Mesodermal cell (in vitro differentiated cells): ENCODE data around the gene EHMT1.

Source experiments
- H3K27ac ChIP-seq: 2 replicates; pipeline ENCODE4 v1.7.0; 2013; ENCODE audit warnings: mild to moderate bottlenecking, low read depth, low read length, moderate library complexity; ENCODE audit not compliant: severe bottlenecking
- H3K36me3 ChIP-seq: 2 replicates; pipeline ENCODE4 v1.7.1; 2013; ENCODE audit warnings: mild to moderate bottlenecking, low read length, moderate library complexity; ENCODE audit not compliant: control insufficient read depth, insufficient read depth
- H3K4me1 ChIP-seq: one replicate; pipeline ENCODE4 v1.7.1; 2013; ENCODE audit warnings: mild to moderate bottlenecking, low read length; ENCODE audit not compliant: insufficient read depth, control insufficient read depth, poor library complexity, severe bottlenecking
- H3K4me3 ChIP-seq: 2 replicates; pipeline ENCODE4 v1.7.0; 2013; ENCODE audit warnings: low read length, control low read depth, mild to moderate bottlenecking; ENCODE audit not compliant: insufficient read depth, poor library complexity, severe bottlenecking; ENCODE audit errors: extremely low read depth
- H3K9me3 ChIP-seq: 2 replicates; pipeline ENCODE4 v1.7.1; 2013; ENCODE audit warnings: mild to moderate bottlenecking, low read length, moderate library complexity; ENCODE audit not compliant: control insufficient read depth
- WGBS, 2 experiments: methylation state at CpG; one replicate each; pipeline ENCODE4 v1.1.5; 2013; ENCODE audit warnings: missing lambda C conversion rate in 2 of 2; ENCODE audit not compliant: insufficient coverage in 2 of 2; 5-methylcytosine and 5-hydroxymethylcytosine counted together

EHMT1 gene

DNA sequence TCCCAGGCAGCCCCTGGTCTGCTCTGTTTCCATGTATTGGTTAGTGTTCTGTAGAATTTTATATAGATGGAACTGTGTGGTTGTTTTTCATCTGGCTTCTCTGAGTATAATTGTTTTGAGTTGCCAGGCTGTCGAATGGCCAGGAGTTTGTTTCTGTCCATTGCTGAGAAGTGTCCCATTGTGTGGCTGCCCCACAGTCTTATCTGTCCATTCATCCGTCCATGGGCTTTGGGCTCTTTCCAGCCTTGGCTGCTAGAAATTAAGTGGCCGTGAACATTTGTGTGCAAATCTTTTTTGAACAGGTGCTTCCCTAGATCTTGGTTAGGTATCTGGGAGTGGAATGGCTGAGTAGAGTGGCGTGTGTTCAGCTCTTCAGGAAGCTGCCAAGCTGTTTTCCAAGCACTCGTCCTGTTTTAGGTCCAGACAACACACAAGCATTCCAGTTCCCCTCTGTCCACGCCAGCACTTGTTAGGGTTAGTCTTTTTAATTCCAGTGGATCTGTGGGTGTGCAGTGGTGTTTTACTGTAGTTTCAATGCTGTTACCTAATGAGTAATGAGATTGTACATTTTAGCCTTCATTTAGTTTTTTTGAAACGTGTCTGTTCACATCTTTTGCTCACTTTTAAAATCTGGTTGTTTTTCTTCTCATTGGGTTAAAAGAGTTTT lies 136.6 kb downstream of the EHMT1 start:
- Histone ChIP-seq H3K36me3 (peaks cover 91% of the 10 kb centered on the region), H3K9me3 (peaks cover 7% of the 10 kb centered on the region), H3K4me3 (no peak overlapping the region), H3K27ac (no peak overlapping the region), H3K4me1 (peaks cover 23% of the 10 kb centered on the region)
- WGBS, 2 experiments, result 91 to 100% methylated on average over 4 to 5 of the region's 7 CpGs

DNA sequence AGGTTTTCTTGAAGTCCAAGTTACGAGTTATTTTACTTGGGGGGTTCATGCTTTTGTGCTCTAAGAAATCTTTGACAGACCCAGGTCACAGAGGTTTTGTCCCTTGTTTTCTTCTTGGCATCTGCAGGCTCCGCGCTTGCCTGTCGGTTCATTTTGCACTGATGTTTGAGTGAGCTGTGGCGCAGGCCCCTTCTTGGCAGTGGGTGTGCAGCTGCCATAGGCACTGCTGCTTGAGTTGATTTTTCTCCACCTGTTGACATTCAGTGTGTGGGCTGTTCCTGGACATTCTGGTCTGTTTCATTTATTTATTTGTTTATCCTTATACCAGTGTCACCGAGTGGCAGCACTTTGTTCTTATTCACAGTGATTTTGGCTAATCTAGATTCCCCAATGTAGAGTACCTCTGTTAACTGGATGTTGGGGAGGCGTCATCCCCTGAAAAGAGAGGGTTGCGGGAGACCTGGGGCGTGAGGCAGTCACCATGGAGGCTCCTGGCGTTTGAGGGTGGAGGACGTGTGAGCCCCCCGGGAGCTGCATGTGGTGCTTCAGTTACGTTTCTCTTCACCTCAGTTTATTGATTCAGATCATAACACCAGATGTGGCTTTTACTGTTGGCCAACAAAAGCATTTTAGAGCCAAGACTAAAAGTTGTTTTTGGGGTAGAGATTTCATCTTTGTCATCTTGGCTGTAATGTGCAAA lies 137.4 kb downstream of the EHMT1 start:
- WGBS, 2 experiments, result 99 to 100% methylated on average over 8 to 9 of the region's 13 CpGs
- H3K4me1 ChIP-seq, result peaks cover 23% of the 10 kb centered on the region
- H3K4me3 ChIP-seq, result no peak overlapping the region
- H3K9me3 ChIP-seq, result peaks cover 7% of the 10 kb centered on the region
- H3K36me3 ChIP-seq, result peaks cover 95% of the 10 kb centered on the region
- H3K27ac ChIP-seq, result no peak overlapping the region

DNA sequence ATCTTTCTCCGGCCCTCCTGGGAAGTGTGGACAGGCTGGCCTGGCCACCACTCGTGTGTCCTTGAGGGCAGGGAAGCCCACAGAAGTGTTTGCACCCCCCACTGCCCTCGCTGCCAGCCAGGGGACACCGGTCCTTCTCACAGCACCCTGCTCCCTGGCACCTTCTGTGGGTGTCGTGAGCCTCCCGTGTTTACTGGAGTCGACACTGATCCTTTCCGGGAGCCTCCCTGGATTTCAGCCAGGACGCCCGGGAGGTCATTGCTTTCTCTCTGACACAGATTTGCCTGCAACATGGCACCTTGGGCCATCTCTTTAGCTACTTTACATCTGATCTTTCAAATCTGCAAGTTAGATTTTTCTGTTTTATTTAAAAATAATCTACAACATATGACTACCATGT lies 138.3 kb downstream of the EHMT1 start:
- Histone ChIP-seq H3K9me3 (peaks cover 7% of the 10 kb centered on the region), H3K4me3 (no peak overlapping the region), H3K4me1 (peaks cover 23% of the 10 kb centered on the region), H3K27ac (no peak overlapping the region), H3K36me3 (peaks cover 91% of the 10 kb centered on the region)
- WGBS, 2 experiments, result 93% methylated on average over 10 of the region's 10 CpGs

DNA sequence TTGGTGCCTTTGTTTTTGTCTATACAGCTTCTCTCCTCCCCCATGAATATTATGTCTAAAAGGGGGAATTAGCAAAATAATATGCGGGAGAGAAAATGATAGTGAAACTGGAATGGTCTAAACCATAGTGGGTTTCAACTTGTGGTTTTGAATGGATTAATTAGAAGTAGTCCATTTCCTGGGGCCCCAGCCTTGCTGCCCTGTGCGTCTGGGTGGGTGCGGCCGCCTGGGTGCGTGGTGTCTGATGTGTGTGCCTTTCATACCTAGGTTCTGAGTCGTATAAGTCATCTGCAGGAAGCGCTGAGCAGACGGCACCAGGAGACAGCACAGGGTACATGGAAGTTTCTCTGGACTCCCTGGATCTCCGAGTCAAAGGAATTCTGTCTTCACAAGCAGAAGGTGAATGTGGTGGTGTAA lies 138.8 kb downstream of the EHMT1 start:
- Histone ChIP-seq H3K36me3 (peaks cover 91% of the 10 kb centered on the region), H3K27ac (peak overlapping the region; percentile 29), H3K4me3 (no peak overlapping the region), H3K9me3 (peaks cover 7% of the 10 kb centered on the region), H3K4me1 (peaks cover 23% of the 10 kb centered on the region)
- 90 to 93% methylated on average over 8 to 9 of the region's 9 CpGs for WGBS, 2 experiments

DNA sequence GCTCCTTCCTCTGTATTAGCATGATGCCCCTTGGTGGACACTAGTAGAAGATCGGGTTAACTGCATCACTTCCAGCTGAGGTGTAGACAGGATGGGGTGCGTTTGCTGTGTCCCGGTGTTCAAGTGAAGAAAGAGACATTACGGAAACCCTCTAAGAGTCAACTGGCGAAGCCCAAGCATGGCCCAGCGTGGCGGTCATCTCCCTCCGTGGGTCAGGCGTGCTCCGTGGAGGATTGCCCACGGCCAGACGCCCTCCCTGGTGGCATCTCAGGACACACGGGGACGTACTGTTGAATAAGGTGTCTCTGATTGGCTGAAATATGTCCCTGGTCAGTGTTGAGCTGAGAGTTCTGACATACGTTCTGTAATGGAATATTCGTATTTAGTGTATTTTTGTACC lies 139.3 kb downstream of the EHMT1 start:
- 96 to 99% methylated on average over 14 to 15 of the region's 16 CpGs for WGBS, 2 experiments
- Histone ChIP-seq H3K9me3 (peaks cover 7% of the 10 kb centered on the region), H3K4me1 (peaks cover 23% of the 10 kb centered on the region), H3K36me3 (peaks cover 91% of the 10 kb centered on the region), H3K4me3 (no peak overlapping the region), H3K27ac (peak overlapping the region; percentile 29)

DNA sequence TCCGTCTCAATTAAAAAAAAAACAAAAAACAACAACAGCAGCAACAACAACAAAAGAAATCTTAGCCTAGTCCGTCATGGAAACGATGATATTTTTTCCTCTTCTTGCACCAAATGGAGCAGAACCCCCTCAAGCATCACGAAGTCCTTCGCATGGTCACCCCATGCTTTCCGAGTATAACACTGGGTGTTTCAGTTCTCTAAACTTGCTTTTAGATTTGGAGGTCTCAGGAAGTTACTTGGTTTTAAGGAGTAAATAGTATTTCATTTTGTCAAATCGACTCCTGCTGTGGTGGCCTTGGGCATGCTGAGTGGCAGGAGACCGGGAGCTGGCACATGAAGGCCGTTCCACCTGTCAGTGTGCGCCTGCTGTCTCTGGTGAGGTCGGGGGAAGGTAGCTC lies 140.3 kb downstream of the EHMT1 start:
- Histone ChIP-seq H3K4me1 (peaks cover 23% of the 10 kb centered on the region), H3K4me3 (no peak overlapping the region), H3K36me3 (peaks cover 90% of the 10 kb centered on the region), H3K9me3 (peaks cover 7% of the 10 kb centered on the region), H3K27ac (no peak overlapping the region)
- WGBS, 2 experiments, result 95 to 97% methylated on average over 8 to 10 of the region's 11 CpGs

DNA sequence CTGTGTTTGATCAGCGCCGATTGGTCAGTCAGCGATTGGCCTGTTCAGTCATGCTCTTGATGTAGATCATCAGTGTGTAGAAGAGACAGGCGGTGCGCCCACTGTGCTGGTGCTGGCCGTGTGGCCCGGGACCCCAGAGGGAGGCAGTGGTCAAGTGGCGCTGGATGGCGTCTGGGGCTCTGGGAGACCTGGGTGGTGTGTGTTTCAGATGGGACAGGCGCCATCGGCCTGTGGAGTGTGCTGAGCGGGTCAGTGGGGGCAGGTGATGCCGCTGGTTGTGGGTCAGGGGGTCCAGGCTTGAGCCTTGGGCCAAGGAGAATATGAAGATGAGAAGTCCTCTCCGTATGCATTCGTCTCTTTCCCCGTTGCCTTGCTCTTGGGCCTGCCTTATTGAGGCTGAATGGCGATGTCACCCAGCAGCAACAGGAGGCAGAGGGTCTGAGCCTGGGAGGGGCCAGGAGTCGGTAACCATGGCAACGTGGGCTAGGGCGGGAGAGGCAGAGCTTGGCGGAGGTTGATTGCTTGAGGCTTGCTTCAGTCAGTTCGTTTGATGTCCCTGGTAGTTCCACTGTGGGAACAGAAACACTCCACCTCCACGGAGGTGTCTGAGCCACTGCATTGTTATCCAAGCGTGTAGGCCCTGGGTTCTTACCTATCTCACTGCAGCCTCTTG lies 141.0 kb downstream of the EHMT1 start:
- peaks cover 23% of the 10 kb centered on the region for H3K4me1 ChIP-seq
- peaks cover 89% of the 10 kb centered on the region for H3K36me3 ChIP-seq
- WGBS, 2 experiments, result 89% methylated on average over 21 of the region's 24 CpGs
- no peak overlapping the region for H3K4me3 ChIP-seq
- H3K27ac ChIP-seq, result no peak overlapping the region
- peaks cover 7% of the 10 kb centered on the region for H3K9me3 ChIP-seq

DNA sequence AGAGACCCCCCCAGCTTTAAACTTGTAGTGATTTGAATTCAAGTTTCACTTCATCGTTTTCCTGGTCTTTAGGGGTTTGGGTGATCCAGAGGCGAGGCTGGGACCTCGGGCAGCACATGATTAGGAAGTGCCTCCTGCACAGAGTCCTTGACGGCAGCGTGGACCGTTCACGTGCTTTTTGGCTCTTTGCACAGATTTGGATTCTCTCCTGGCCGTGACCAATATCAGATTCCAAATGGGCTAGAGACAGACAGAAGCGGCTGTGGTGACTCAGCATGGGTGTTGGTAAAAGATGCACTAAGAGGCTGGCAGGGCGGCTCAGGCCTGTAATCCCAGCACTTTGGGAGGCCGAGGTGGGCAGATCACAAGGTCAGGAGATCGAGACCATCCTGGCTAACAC lies 141.6 kb downstream of the EHMT1 start:
- WGBS, 2 experiments, result 97 to 99% methylated on average over 12 of the region's 12 CpGs
- Histone ChIP-seq H3K9me3 (peaks cover 3% of the 10 kb centered on the region), H3K36me3 (peaks cover 87% of the 10 kb centered on the region)

DNA sequence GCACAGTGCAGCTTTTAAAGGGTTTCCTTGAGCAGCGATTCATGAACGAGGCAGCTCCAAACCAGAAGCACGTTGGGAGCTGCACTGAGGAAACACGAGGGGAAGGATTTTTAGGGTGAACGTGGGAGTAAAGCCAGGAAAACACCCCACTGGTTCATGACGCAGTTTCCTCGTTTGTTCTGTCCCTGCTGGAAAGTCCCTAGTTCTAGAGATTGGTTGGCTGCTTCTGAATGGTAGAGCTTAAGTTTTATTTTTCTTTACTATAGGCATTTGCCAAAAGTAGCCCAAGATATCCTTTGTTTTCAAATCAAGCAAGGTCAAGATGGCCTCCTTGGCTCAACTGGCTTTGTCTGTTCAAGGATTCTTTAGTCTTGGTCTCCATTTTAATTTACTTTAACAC lies 142.2 kb downstream of the EHMT1 start:
- WGBS, 2 experiments, result 85 to 91% methylated on average over 6 to 7 of the region's 7 CpGs
- Histone ChIP-seq H3K27ac (no peak overlapping the region), H3K4me3 (no peak overlapping the region), H3K9me3 (no peaks in the 10 kb centered on the region), H3K4me1 (peaks cover 23% of the 10 kb centered on the region), H3K36me3 (peaks cover 86% of the 10 kb centered on the region)

More for the DNA sequence above, 141.6 kb downstream of the EHMT1 start:
- H3K4me1 ChIP-seq, result peaks cover 23% of the 10 kb centered on the region
- H3K27ac ChIP-seq, result no peak overlapping the region
- H3K4me3 ChIP-seq, result no peak overlapping the region

DNA sequence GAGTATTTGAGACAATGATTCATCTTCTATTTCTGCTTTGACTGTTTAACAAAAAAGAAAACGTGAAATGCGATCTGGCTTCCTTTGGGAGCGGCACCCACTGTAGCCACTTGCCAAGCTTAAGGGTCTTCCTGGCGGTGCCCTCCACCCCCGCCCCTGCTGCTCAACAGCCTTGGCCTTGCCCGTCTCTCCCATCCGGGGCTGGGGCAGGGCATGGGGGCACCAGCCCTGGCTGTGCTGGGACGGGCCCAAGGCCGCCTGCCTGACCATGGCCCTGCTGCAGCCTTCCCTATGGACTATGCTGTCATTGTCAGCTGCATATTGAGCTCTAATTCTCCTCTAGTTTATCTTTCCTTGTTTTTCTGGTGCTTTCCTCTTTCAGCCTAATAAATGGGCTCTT lies 143.0 kb downstream of the EHMT1 start:
- Histone ChIP-seq H3K36me3 (peaks cover 87% of the 10 kb centered on the region), H3K9me3 (no peaks in the 10 kb centered on the region), H3K4me1 (peaks cover 23% of the 10 kb centered on the region), H3K4me3 (no peak overlapping the region), H3K27ac (no peak overlapping the region)
- WGBS, 2 experiments, result 96 to 98% methylated on average over 9 of the region's 9 CpGs
